Limb (tissue), 2 donors: Measurements from ENCODE around the gene STAM.

ENCODE experiments used
- DNase-seq, 2 donors: peaks; one replicate each; pipeline ENCODE4 v3.0.0-alpha.2; 2016; ENCODE audit errors: extremely low spot score in 2 of 2

STAM gene

DNA sequence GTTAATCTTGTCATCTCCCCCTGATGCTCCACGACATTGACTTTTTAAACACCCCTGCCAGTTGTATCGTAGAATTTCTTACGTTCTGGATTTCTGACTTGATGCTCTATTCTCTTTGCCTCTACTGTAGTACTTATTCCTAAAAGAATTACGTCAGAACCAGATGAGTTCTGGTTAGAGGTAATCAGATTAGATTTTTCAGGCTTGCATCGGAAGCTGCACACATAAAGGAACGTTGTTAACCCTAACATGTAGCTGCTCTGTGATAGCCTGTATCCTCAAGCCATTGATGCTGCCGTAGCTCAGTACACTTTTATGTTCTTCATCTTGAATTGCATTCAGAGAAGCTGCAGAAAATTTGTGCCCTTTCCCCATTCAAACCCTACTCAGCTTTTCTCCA, 81.8 kb downstream of the STAM start:
- DNase-seq = no peak

DNA sequence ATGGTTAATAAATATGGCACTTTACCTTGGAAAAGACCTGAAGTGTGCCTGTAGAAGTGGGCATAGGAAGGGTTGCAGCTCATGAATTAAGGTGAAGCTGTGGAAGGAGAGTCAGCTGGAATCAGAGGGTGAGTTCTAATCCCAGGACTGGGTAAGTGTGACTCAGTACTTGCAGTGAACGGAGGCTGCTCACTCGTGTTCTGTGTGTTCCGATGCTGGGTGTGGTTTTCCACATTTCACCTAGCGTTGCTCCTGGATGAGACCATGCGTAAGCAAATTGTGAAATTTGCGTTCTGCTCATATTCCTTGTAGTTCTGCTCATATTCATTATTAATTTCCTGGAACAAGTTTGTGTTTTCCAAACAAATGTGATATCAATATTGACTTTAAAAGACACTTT, 85.7 kb downstream of the STAM start:
- no peak for DNase-seq

DNA sequence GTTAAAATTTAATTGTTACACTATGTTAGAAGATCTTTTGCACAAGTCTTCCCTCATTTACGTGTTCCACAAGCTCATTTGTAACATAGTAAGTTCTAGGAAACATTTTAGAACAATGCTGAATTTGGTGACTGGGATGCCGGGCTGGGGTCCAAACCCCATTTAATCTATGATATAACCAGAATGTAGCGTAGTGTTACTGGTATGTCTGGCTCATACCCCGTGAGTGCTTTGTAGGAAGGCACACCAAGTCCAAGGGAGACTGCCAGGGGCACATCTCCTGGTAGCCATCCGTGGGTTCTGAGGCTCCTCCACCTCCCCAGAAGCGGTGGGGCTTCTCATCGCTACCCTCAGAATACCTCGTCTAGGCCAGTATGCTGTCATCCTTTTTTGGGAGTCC, 86.7 kb downstream of the STAM start:
- no peak for DNase-seq

DNA sequence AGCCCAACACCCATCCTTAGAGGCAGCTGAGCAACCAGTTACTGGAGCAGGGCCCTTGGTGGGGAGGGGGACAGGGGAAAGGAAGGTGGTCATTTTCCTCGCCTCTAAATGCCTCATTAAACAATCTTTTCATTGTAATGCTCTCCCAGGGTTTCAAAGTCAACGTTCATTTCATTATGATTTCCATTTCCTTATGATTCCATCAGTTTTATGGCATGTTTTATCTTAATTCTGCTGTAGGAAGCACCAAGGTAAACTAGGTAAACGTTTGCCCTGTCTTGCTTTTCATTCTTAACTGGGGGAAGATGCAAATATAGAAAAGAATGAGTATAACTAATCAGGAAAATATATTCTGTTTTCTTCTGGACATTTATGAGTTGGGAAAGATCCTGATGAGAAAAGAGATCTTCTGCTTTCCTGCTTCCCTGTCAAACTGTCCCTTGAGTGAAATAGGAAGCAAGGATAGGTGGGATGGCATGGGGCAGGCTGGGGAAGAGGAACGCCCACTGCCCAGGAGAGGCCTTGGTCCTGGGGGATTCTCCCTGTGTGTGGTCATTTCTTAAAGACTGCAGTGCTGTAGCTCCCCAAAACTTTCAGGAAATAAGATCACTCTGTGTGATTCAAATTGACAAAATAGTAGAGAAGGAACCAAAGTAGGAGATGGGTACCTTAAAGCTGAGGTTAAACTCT, 87.5 kb downstream of the STAM start:
- no peak for DNase-seq

DNA sequence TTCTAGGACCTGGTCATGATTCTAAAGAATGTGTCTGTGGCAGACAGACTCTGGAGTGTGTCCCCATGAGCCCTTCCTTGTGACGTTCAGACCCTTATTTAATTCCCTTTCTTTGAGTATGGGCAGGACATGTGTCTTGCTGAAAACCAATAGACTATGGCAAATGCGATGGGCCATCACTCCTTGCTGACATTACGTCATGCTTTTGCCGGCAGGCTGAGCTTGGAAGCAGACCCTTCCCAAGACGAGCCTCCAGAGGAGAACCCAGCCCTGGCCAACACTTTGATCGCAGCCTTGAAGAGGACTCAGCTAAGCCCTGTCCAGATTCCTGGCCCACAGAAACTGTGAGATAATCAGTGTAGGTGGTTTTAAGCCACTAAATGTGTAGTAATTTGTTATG, 89.7 kb downstream of the STAM start:
- DNase-seq = no peak

DNA sequence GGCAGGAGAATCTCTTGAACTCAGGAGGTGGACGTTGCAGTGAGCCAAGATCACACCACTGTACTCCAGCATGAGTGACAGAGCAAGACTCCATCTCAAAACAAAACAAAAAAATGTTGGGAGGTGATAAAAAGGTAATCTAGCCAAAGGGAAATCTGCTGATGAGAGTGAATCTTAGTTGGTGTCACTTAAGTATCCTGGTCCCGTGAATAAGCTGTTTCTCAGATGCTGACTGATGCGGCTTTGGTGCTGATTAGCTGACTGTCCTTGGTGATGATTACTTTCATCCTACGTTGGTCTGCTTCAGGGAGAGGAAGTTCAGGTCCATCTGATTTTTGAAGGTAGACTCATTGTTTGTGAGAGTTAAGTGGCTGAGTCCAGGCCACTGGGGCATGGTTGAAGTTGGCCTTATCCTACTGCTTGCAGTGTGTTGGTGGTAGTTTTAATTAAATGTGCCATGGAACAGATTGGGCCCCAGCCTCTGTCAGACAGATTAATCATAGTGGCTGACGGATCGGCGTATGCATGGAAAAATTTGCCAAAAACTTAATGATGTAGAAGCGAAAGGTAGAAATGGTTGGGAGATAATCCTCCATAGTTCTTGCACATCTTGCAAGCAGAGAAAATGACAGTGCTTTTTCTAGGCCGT, 90.6 kb downstream of the STAM start:
- DNase-seq = no peak

DNA sequence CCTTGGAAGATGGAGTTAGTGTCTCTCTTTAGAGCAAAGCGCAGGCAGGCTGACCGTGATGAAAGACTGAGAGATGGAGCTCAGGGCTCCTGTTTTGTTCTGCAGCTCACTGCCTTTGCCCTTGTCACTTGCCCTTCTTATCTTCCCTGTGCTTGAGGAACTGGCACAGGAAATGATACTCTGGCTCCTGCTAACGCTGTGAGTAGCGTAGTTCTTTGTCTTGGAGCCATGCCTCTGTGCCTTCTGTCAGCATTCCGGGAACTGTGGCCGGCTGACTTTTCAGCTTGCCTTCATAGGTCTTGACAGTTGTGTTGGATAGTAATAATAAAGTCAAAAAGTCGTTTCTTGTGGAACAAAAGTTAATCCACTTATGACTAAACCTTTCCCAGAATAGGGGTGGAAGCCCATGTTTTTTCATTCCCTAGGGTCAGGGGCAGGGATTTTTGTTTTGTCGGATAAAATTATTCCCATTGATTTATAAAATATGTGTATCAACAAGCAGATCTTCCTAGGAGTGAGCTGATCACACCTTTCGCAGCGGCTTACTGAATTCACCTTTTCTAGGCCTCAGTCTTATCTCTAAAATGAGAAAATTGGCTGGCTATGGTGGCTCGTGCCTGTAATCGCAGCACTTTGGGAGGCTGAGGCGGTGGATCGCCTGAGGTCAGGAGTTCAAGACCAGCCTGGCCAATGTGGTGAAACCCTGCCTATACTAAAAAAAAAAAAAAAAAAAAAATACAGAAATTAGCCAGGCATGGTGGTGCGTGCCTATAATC, 91.4 kb downstream of the STAM start:
- DNase-seq = no peak

DNA sequence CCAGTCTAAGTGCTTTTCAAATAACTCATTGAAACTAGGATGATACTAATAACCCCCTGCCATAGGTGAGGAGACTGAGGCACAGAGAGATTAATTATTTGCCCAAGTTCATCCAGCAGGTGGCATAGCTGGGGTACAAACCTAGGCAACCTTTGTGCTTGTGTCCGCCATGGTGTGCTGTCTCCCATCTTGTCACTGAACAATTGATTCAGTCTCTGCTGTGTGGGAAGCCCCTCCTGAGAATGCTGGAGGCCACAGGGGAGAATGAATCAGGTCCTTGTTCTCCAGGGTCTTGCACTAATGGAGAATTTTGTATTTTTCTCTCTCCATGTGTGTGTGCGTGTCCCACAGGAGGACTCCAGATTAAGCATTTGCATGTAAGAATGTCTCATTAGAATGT, 92.3 kb downstream of the STAM start:
- DNase-seq = no peak

DNA sequence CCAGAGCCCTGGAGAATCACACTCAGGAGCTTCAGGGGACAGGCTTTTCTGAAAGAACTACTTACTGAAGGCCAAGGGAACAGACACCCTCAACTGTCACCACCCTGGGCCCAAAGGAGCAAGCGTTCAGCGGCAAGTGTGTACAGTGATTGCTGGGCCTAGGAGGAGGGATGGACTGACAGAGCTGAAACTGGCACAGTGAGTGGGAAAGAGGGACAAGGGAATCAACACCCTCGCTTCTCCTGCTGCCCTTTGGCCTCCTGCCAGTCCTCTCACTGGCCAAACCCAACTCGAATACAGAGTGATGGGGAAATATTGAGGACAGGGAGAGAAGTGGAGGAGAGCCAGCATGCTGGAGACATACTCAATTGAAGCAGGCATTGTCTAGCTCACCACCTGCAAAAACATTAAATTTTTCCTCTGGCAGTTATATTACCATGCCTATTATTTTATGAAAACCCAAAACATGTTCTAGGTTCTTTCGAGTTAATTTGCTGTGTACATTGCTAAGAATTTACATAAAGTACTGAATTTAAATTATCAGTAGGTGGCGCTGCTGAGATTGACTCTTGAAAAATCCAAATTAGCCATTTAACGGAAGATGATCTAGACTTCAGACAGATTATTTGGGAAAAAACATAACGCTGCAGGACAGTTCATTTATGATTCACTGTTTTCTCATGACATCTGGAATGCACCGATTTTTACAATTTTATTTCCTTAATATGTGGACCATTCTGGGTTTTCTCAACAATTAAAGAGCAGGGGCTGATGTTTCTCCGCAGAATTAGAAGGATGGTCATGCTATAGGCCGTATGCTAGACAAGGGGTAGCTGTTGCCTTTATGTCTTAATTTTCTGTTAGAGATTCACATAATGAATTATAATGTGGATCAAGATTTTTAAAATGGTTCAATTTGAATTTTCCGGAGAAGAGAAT, 93.3 kb downstream of the STAM start:
- peak in 1 of 2 donors; percentile 45 for DNase-seq

DNA sequence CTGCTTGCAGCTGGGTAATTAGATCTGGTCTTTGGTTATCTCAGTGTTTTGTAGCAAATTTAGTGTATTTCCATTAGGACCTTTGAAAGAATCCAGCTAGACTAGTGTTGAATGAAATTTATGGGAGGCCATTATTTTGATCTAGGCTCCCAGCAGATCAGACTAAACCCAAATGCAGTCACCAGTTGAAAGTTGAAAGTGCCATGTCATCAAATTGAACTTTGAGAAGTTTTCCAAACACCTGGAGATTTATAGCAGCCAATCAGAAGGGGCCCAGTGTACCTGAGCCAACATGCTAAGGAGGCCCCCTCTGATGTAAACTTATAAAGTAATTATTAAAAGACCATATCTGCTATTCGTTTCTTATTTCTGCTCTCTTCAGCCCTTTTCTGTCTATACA, 96.7 kb downstream of the STAM start:
- DNase-seq = no peak

DNA sequence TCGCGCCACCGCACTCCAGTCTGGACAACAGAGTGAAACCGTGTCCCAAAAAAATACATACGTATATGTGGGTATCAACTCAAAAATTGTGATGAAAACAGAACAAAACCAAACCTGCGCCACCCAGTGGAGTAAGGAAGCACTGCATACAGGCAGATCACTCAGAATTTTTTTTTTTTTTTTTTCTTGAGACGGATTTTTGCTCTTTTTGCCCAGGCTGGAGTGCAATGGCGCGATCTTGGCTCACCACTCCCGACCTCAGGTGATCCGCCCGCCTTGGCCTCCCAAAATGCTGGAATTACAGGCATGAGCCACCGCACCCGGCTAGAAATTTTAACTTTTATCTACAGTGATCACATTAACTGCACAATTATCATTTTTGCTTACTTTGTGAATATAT, 99.0 kb downstream of the STAM start:
- peak in 1 of 2 donors; percentile 74 for DNase-seq

DNA sequence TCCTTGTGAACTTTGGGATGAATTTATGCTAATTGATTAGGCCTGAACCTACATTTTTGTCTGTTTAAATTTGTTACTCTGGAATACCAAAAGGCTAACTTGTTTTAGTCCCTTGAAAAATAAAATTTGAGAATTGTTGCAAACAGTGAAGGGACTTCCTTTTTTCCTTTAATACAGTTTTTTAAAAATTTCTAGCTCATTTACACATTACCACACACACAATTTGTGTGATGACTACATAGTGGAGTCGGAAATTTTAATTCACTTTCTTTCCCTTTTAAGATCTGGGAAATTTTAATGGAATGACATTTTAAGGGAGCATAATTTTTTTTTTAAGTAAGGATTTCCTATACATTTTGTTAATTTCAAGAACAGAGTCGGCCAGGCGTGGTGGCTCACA, 99.5 kb downstream of the STAM start:
- DNase-seq = no peak

DNA sequence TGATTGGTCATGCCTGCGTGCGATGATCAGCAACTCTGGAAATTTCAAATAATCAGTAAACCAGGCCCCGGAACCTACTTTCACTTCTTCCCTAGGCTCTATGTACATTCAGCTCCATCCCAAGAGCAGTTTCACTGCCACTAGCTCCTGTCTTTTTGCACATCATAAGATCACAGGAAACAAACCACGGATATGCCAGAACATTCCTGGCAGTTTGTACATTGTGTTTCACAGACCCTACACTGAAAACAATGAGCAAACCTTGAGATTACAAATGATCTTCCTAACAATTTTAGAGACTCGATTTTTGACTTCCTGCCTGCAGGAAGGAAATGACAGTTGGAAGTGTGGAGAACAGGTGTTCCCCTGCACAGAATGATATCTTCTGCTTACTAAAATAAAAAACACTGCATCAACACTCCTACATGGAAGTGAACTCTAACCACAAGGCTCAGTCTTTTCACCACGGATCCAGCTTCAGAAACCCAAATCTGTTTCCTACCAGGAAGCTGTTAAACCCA, 100.5 kb downstream of the STAM start:
- no peak for DNase-seq

DNA sequence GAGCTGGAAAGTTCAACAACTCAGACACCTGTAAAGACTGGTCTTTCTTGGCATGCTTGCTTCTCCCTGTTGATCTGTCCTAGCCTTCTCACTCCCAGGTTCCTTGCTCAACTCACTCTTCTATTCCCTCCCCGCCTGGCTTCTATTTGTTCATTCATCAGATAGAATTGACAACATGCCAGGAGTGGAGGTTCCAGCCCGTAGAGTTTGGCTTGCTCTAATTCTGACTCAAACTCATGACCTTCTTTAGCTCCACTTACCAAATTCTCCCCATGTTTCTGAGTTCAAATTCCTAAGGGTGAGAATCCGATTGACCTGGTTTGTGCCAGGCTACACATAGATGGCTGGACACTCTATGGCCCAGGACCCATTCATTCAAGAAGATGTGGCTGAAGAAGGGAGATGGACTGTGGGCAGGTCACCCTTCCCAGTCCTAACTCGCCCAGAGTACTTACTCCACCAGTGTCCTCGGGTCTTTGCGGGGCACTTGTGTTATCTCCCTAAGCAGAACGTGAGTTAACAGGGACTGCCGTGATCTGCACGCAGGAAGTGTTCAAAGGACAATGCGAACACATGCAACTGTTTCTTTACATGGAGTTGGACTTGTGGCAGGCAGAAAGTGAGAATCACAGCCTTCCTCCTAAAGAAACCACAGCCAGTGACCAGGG, 104.1 kb downstream of the STAM start:
- DNase-seq = no peak

DNA sequence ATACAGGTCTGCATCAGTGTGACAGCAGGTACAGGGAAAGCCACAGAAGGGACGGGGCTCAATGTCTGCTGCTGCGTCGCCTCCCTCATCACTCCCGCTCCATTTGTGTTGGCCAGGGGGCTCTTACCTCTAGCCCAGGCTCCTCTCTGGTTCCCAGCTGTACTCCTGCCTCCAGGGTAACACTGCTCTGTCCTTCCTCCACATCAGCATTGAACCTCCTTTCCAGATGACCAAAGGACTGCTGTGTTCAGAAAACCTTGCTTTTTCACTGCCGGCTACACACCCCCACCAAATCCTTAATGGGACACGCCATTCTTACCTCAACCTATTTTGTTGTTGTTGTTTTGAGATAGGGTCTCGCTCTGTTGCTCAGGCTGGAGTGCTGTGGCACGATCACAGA, 105.9 kb downstream of the STAM start:
- no peak for DNase-seq

DNA sequence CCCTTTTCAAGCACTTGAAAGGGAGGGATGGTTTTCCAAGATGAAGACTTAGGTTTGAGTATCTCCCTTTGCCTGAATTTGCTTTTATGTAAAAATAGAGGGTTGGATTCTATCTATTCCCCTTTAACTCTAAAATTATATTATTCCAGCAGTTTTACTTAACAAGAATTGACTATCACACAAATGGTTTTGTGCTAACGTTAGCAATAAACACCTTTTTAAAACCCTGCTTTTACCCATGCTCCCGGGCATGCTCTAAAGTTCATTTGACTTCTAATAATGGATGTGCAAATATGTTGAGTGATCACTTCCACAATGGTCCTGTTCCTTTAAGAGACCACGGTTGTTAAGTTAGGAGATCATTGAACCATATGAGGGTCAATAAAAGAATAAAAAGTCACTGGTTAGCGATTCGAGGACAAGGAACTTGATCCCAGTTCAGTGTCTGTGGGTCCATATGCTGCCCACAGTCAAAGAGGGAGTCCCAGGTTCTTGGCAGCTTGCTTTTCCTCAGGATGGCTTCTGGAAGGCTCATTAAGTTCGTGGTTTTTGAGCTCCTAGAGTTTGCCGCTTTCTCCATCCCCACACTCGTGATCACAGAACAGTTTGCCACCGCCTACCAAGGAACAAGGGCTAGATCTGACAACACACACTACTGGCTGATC, 108.0 kb downstream of the STAM start, which contains the start of gene TMEM236:
Gene TMEM236 (plus strand): TSS at position 421 of the 665 bp plus-strand sequence. CDS start 95 bp downstream, at position 516.
- no peak for DNase-seq

DNA sequence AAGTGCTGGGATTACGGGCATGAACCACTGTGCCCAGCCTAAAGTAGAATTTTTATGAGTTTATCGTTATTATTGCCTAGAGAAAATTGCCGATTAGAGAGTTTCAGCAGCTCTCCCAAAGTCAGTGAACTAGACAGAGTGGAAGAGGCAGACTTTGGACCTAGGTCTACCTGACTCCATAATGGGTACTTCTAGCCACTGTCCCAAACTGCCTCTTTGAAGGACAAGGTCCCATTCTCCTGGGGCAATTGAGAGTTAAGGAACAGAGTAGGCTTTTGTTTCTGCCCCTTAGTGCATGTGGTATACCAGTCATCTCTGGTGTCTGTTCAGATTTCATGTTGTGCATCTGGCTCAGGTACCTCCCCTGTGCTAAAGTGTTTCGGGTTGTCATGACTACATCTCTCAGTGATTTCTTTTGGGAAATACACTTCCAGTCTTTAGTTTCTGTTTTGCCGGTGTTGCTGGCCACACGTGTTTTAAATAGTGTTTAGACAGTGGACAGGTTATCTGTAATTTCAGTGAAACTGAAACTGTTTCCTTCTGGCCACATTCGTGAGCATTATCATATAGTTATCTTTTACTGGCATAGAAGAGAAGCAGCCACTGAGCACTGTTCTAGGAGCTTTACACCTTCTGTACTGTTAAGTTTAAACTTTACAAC, 112.7 kb downstream of the STAM start:
- DNase-seq = no peak

DNA sequence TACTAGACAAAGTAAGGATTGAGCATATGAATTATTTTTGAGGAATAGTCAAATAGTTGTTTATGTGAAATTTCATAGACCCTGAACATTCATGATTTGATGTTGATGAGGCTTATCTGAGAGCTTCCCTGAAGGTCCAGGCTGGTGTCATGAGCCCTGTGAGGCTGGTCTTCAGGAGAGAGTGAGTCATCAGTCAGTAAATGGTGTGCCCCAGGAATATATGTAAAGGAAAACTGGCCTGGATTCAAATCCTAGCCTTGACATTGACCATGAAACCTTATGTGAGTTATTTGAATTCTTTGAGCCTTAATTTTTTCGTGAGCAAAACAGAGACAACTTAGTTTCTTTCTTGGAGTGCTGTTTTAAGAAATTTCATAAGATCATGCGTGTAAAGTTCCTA, 114.2 kb downstream of the STAM start:
- no peak for DNase-seq

DNA sequence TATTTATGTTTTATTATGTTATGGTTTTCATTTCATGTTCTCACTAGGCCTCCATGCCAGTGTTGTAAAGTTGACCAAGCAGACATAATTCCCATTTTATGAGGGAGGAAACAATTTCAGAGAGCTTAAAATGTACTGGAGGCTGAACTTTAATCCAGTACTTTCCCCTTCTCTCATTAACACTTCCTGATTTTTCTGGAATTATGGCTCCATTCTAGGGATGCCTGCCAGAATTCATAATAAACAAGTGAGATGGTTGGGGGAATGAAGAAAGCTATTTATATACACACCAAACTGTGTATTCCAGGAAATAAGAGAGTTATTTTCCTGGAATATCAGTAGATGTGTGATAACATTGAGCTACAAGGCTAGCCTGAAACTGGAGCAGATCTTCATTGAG, 114.9 kb downstream of the STAM start:
- no peak for DNase-seq

DNA sequence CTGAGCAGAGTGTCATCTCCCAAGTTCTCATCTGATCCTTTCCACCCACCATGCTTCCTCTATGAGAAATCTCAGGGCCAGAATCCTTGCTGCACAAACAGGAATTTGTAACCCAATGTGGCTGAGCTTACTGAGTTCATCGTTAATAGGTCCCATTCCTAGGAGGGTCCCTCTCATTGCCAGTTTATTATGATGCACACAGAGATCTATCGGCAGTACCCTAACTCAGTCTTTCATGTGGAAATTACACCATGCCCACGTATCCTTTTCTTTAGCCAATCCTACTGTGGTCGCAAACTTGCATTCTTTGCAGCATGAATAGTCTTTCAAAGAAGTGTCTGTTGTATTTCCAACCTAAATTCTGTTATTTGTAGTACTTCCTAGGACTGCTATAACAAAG, 120.2 kb downstream of the STAM start:
- DNase-seq = no peak
